Measurements from ENCODE around the gene RESP18. TPM values are rescaled to one million over a fixed set of nuclear protein-coding genes. Genes with fewer than 3 reads are reported as not detected.

Gene RESP18
- 6.5 TPM in 1 of 2 replicates, not detected in the other for polyA plus RNA-seq

DNA sequence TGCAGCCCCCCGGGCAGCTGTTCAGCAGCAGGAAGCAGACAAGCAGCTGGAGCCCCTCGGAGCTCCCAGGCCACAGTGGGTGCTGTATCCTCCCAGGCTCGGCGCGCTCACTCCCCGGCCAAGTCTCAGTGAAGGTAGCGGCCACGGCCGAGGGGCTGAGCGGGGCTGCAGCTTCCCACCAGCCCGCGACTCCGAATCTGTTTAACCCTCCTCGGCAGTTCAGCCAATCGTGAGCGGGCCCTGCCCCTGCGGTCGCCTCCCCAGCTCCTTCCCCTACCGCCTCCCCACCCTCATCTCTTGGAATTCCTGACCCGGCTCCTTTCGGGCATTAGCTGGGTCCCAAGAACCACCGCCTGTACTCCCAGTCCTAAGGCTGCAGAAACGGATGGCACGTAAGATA, at the start of gene RESP18:
TSS of gene RESP18 (minus strand) at position 203 of the 400 bp plus-strand sequence.

DNA sequence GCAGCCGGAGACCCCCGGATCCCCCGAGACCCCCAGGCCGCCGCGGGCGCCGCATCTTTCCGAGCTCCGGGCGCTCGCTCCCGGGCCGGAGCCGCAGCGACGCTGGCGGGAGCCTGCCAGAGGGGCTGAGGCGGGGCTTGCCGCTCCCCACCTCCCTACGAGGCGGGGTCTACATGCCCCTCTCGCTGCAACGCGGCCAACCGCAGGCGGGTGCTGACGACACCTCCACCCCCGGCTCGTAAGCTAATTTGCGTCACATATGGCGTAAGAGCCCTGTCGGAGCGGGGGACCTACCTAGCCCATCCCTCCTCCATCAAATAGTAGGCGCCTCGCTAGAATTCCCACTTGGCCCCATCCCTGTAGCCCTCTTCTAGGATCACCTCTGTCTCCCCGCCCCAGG, 23.3 kb downstream of the RESP18 start, which contains the start of gene PTPRN:
TSS of gene PTPRN (minus strand) at position 124 of the 400 bp plus-strand sequence. CDS start at position 55, 69 bp downstream.

DNA sequence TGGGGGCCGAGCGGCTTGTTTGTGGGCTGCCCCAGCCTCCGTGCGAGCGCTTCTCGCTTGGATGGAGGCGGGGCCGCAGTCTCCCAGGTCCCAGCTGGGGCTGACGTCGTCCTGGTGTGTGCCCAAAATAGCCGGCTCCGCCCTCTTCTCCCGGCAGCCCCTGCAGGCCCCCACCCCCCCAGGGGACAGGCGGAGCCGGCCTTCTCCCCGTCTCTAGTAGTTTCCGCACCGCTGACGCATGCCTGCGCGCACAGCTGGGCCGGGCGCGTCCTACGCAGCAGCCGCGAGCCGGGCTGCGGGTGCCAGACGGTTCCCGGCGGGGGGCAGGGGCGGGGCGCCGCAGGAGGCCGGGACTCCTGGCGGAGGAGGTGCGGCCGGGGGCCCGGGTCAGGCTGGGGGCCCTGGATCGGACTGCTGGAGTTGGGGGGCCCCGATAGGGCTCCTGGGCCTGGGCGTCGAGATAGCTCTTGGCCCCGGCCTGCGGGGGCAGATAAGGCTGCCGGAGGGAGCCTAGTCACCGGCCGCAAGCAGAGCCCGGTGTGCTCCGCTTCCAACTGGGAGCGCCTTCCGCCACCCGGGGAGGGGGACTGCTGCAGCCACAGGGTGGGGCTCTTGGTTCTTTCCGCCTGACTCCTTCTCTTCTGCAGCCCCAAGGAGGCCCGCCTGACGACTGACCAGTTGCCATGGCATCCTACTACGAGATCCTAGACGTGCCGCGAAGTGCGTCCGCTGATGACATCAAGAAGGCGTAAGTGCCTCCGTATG, 53.2 kb downstream of the RESP18 start, which contains the start of gene DNAJB2:
TSS of gene DNAJB2 (plus strand) at position 216 of the 765 bp plus-strand sequence. CDS start at position 684, 468 bp downstream.

Other genes starting within 250 kb of the RESP18 start
- 7.2 and 8.3 TPM in 2 replicates for gene NHEJ1, start 171.9 kb downstream of the RESP18 start, polyA plus RNA-seq
- gene SLC23A3, start 162.7 kb downstream of the RESP18 start, polyA plus RNA-seq, result not detected in 2 replicates
- gene CNPPD1, start 155.8 kb downstream of the RESP18 start, polyA plus RNA-seq, result 4.6 and 9.5 TPM in 2 replicates
- 43.3 and 81.2 TPM in 2 replicates for gene RETREG2, start 154.5 kb downstream of the RESP18 start, polyA plus RNA-seq
- gene ZFAND2B, start 126.0 kb downstream of the RESP18 start, polyA plus RNA-seq, result 6.2 and 7.7 TPM in 2 replicates
- gene ABCB6, start 113.8 kb downstream of the RESP18 start, polyA plus RNA-seq, result 23.5 and 25.0 TPM in 2 replicates
- 24.5 and 24.6 TPM in 2 replicates for gene ATG9A, start 103.1 kb downstream of the RESP18 start, polyA plus RNA-seq
- gene ANKZF1, start 102.9 kb downstream of the RESP18 start, polyA plus RNA-seq, result 11.0 and 12.0 TPM in 2 replicates
- gene GLB1L, start 87.3 kb downstream of the RESP18 start, polyA plus RNA-seq, result 0.46 and 3.0 TPM in 2 replicates
- gene STK16, start 87.3 kb downstream of the RESP18 start, polyA plus RNA-seq, result 2.6 and 9.3 TPM in 2 replicates
- gene TUBA4B, start 79.5 kb downstream of the RESP18 start, polyA plus RNA-seq, result not detected in 2 replicates
- gene TUBA4A, start 78.8 kb downstream of the RESP18 start, polyA plus RNA-seq, result 297 and 356 TPM in 2 replicates
- gene DNAJB2, start 53.4 kb downstream of the RESP18 start, polyA plus RNA-seq, result 16.3 and 37.3 TPM in 2 replicates
- gene PTPRN, start 23.3 kb downstream of the RESP18 start, polyA plus RNA-seq, result 89.5 and 103 TPM in 2 replicates
- 14.2 and 14.7 TPM in 2 replicates for gene DNPEP, start 55.2 kb upstream of the RESP18 start, polyA plus RNA-seq
- gene DES, start 85.6 kb upstream of the RESP18 start, polyA plus RNA-seq, result not detected in 2 replicates
- 1.5 and 3.0 TPM in 2 replicates for gene SPEG, start 102.1 kb upstream of the RESP18 start, polyA plus RNA-seq
- gene GMPPA, start 166.1 kb upstream of the RESP18 start, polyA plus RNA-seq, result 2.8 and 5.3 TPM in 2 replicates
- gene ASIC4, start 181.7 kb upstream of the RESP18 start, polyA plus RNA-seq, result not detected in 2 replicates
- gene CHPF, start 211.1 kb upstream of the RESP18 start, polyA plus RNA-seq, result 3.1 and 10.5 TPM in 2 replicates
- 0.97 and 0.99 TPM in 2 replicates for gene TMEM198, start 211.3 kb upstream of the RESP18 start, polyA plus RNA-seq
- 11.5 and 14.0 TPM in 2 replicates for gene OBSL1, start 238.8 kb upstream of the RESP18 start, polyA plus RNA-seq
- gene INHA, start 239.6 kb upstream of the RESP18 start, polyA plus RNA-seq, result 0.60 and 1.7 TPM in 2 replicates

Data from Purkinje cell (primary cell).